GM18517 (cell line): Measurements from ENCODE around the gene ALPP.
"Not testable (repeated sequence)": the region's sequence is repeated elsewhere in the genome, so short reads cannot be mapped to it uniquely, and the experiment has no call there.

ENCODE experiments used
- ATAC-seq: cut with Tn5 transposase; IDR thresholded peaks from one replicate; pipeline ENCODE4 v1.9.1; 2021; ENCODE audit warnings: mild to moderate bottlenecking, moderate library complexity; ENCODE audit not compliant: unreplicated experiment

ALPP gene

GRCh38 chr2:232363064-232363783 is 15.3 kb upstream of the ALPP start:
- not testable (repeated sequence) for ATAC-seq

GRCh38 chr2:232363784-232364615 is 14.6 kb upstream of the ALPP start:
- no peak for ATAC-seq

GRCh38 chr2:232364806-232365594 is 13.6 kb upstream of the ALPP start:
- ATAC-seq, result not testable (repeated sequence)

- no peak for ATAC-seq
Measured at GRCh38 chr2:232365621-232366321, 12.8 kb upstream of the ALPP start.

- ATAC-seq, result not testable (repeated sequence)
Measured at GRCh38 chr2:232366461-232366860, 12.1 kb upstream of the ALPP start.

- ATAC-seq, result no peak
Measured at GRCh38 chr2:232367016-232367415, 11.5 kb upstream of the ALPP start.

GRCh38 chr2:232367591-232368233 is 10.8 kb upstream of the ALPP start:
- no peak for ATAC-seq

GRCh38 chr2:232368311-232368731 is 10.2 kb upstream of the ALPP start:
- no peak for ATAC-seq

GRCh38 chr2:232369126-232369951 is 9.2 kb upstream of the ALPP start:
- ATAC-seq, result no peak

GRCh38 chr2:232370007-232370406 is 8.5 kb upstream of the ALPP start:
- ATAC-seq, result not testable (repeated sequence)

GRCh38 chr2:232372231-232373208 is 6.0 kb upstream of the ALPP start:
- ATAC-seq, result no peak

- ATAC-seq, result no peak
Measured at GRCh38 chr2:232374356-232374755, 4.2 kb upstream of the ALPP start.

GRCh38 chr2:232375164-232375563 is 3.4 kb upstream of the ALPP start:
- no peak for ATAC-seq

GRCh38 chr2:232376260-232376659 is 2.3 kb upstream of the ALPP start:
- no peak for ATAC-seq

- no peak for ATAC-seq
Measured at GRCh38 chr2:232376713-232377112, 1.8 kb upstream of the ALPP start.

GRCh38 chr2:232377319-232377718 is 1.2 kb upstream of the ALPP start:
- ATAC-seq, result no peak

- no peak for ATAC-seq
Measured at GRCh38 chr2:232377841-232378734, 463 bp upstream of the ALPP start.
